ENCODE measurements around the gene OR10A2.
"Not testable (repeated sequence)": the region's sequence is repeated elsewhere in the genome, so short reads cannot be mapped to it uniquely, and the experiment has no call there.

OR10A2 gene

GRCh38 chr11:6888830-6889229 lies 26.0 kb downstream of the OR10A2 start:
- no peak for DNase-seq (ENCODE audit: low spot score)

- DNase-seq (ENCODE audit: low spot score), result no peak
Observed at GRCh38 chr11:6889835-6890234, 27.0 kb downstream of the OR10A2 start.

- DNase-seq (ENCODE audit: low spot score), result no peak
Observed at GRCh38 chr11:6892400-6892799, 29.5 kb downstream of the OR10A2 start, which contains the start of gene OR2D2. Gene OR2D2 (minus strand): TSS chr11:6892500. CDS start chr11:6892500, 0 bp downstream.

- DNase-seq (ENCODE audit: low spot score), result no peak
Observed at GRCh38 chr11:6894097-6894496, 31.2 kb downstream of the OR10A2 start.

- no peak for DNase-seq (ENCODE audit: low spot score)
Observed at GRCh38 chr11:6895010-6895409, 32.2 kb downstream of the OR10A2 start.

GRCh38 chr11:6898911-6899310 lies 36.1 kb downstream of the OR10A2 start:
- no peak for DNase-seq (ENCODE audit: low spot score)

- DNase-seq (ENCODE audit: low spot score), result no peak
Observed at GRCh38 chr11:6900327-6900999, 37.6 kb downstream of the OR10A2 start.

- DNase-seq (ENCODE audit: low spot score), result not testable (repeated sequence)
Observed at GRCh38 chr11:6904804-6905203, 41.9 kb downstream of the OR10A2 start.

GRCh38 chr11:6911378-6911777 lies 48.5 kb downstream of the OR10A2 start:
- no peak for DNase-seq (ENCODE audit: low spot score)

- no peak for DNase-seq (ENCODE audit: low spot score)
Observed at GRCh38 chr11:6911948-6912347, 49.1 kb downstream of the OR10A2 start.

GRCh38 chr11:6919698-6920097 lies 56.8 kb downstream of the OR10A2 start:
- DNase-seq (ENCODE audit: low spot score), result no peak

- DNase-seq (ENCODE audit: low spot score), result no peak
Observed at GRCh38 chr11:6920702-6921101, 57.8 kb downstream of the OR10A2 start, which contains the start of gene OR2D3. Gene OR2D3 (plus strand): TSS chr11:6921002. CDS start chr11:6921002, 0 bp downstream.
